ENCODE measurements around the gene RPS17. TPM values are rescaled to one million over a fixed set of nuclear protein-coding genes. Genes with fewer than 3 reads are reported as not detected.
"Not testable (repeated sequence)": the region's sequence is repeated elsewhere in the genome, so short reads cannot be mapped to it uniquely, and the experiment has no call there.

Gene RPS17
- total and polyA plus RNA-seq, 12 donors, result 1,210 to 3,062 (median 1,598) TPM

GRCh38 chr15:82497978-82498377, 42.3 kb downstream of the RPS17 start:
- H3K27me3 ChIP-seq; DNase-seq; intact Hi-C loops (cut with DNase I); H3K4me3 ChIP-seq; H3K36me3 ChIP-seq (replicated peaks in 1 of 2); H3K4me1 ChIP-seq (replicated peaks in 1 of 2); H3K9me3 ChIP-seq (replicated peaks in 1 of 3); H3K27ac ChIP-seq: not testable (repeated sequence)

- DNase-seq; H3K4me3 ChIP-seq; H3K36me3 ChIP-seq (replicated peaks in 1 of 2); H3K9me3 ChIP-seq (replicated peaks in 1 of 3); H3K4me1 ChIP-seq (replicated peaks in 1 of 2); intact Hi-C loops (cut with DNase I); H3K27ac ChIP-seq; H3K27me3 ChIP-seq: not testable (repeated sequence)
- 55 to 75% (median 68%) methylated on average over 4 of the region's 4 CpGs for WGBS, 4 donors
These were observed 52.0 kb downstream of the RPS17 start for GRCh38 chr15:82488250-82488649.

GRCh38 chr15:82487045-82487444, 53.2 kb downstream of the RPS17 start:
- intact Hi-C loops (cut with DNase I); H3K27ac ChIP-seq: not testable (repeated sequence)
- 79 to 88% (median 84%) methylated on average over 4 to 7 of the region's 7 CpGs for WGBS, 4 donors

More at GRCh38 chr15:82487045-82487444, 53.2 kb downstream of the RPS17 start:
- H3K4me1 ChIP-seq (replicated peaks in 1 of 2); DNase-seq; H3K9me3 ChIP-seq (replicated peaks in 1 of 3); H3K4me3 ChIP-seq; H3K36me3 ChIP-seq (replicated peaks in 1 of 2); H3K27me3 ChIP-seq: not testable (repeated sequence)

Other genes starting within 250 kb of the RPS17 start
- gene GOLGA6L10, start 191.0 kb downstream of the RPS17 start, total RNA-seq, result 1 to 10 TPM in 4 of 9 donors, under 1 TPM in 5; 0.14 to 4.4 (median 0.84) TPM
- gene GOLGA6L10, start 191.0 kb downstream of the RPS17 start, polyA plus RNA-seq, result 1 to 10 TPM in 2 of 3 donors, under 1 TPM in 1; 0.79 to 4.0 (median 3.8) TPM
- 1 to 10 TPM in 6 of 9 donors, under 1 TPM in 3; 0.48 to 3.1 (median 1.5) TPM for gene GOLGA6L9, start 110.6 kb downstream of the RPS17 start, total RNA-seq
- 10 to 100 TPM in 1 of 3 donors, 1 to 10 TPM in 2; 1.2 to 40.5 (median 6.5) TPM for gene GOLGA6L9, start 110.6 kb downstream of the RPS17 start, polyA plus RNA-seq
- 10 to 100 TPM in 1 of 9 donors, 1 to 10 TPM in 8; 1.5 to 11.6 (median 7.1) TPM for gene CPEB1, start 106.9 kb upstream of the RPS17 start, total RNA-seq
- 1 to 10 TPM; 4.2 to 7.6 (median 4.4) TPM for gene CPEB1, start 106.9 kb upstream of the RPS17 start, polyA plus RNA-seq
- 1 to 10 TPM in 8 of 9 donors, under 1 TPM in 1; 0.54 to 7.7 (median 3.2) TPM for gene AP3B2, start 169.4 kb upstream of the RPS17 start, total RNA-seq
- gene AP3B2, start 169.4 kb upstream of the RPS17 start, polyA plus RNA-seq, result 10 to 100 TPM; 10.8 to 28.9 (median 18.2) TPM

Data from adrenal gland (tissue), 12 donors.